OCI-LY1 (cell line): ENCODE measurements around the gene FOXQ1.

ENCODE experiments used
- H2AFZ ChIP-seq: fragments of 200-600 bp; sonication (generic), shearing (Covaris generic); 2 replicates; pipeline ENCODE4 v1.6.0; 2014; ENCODE audit warnings: antibody characterized with exemption, mild to moderate bottlenecking, low read length
- H3F3A ChIP-seq: fragments of 200-600 bp; sonication (generic), shearing (Covaris generic); 2 replicates; pipeline ENCODE4 v1.6.0; 2014; ENCODE audit warnings: mild to moderate bottlenecking, antibody characterized with exemption, low read length, moderate library complexity; ENCODE audit not compliant: insufficient read depth
- H3K27ac ChIP-seq: fragments of 200-600 bp; sonication (generic); 2 replicates; pipeline ENCODE4 v1.5.1; 2014; ENCODE audit warnings: low read length, mixed run types, mild to moderate bottlenecking, low read depth; ENCODE audit not compliant: poor library complexity, severe bottlenecking
- H3K27me3 ChIP-seq: fragments of 200-600 bp; sonication (generic); 2 replicates; pipeline ENCODE4 v1.6.0; 2014; ENCODE audit warnings: antibody characterized with exemption, mild to moderate bottlenecking, low read length, moderate library complexity; ENCODE audit not compliant: insufficient read depth
- H3K36me3 ChIP-seq: fragments of 200-600 bp; sonication (generic); 2 replicates; pipeline ENCODE4 v1.6.1; 2014; ENCODE audit warnings: mild to moderate bottlenecking, antibody characterized with exemption, low read length, moderate library complexity, mixed read lengths; ENCODE audit not compliant: insufficient read depth
- H3K4me1 ChIP-seq: fragments of 200-600 bp; sonication (generic); 2 replicates; pipeline ENCODE4 v1.5.1; 2014; ENCODE audit warnings: mild to moderate bottlenecking, low read length, moderate library complexity; ENCODE audit not compliant: insufficient read depth, severe bottlenecking
- H3K4me2 ChIP-seq: fragments of 200-600 bp; sonication (generic), shearing (Covaris generic); 2 replicates; pipeline ENCODE4 v1.6.1; 2014; ENCODE audit warnings: low read length
- H3K4me3 ChIP-seq: fragments of 200-600 bp; sonication (generic); 2 replicates; pipeline ENCODE4 v1.5.1; 2014; ENCODE audit warnings: low read length, low read depth, mild to moderate bottlenecking, mixed read lengths; ENCODE audit not compliant: poor library complexity, severe bottlenecking
- H3K79me2 ChIP-seq: fragments of 200-600 bp; shearing (Covaris generic); 2 replicates; pipeline ENCODE4 v1.6.1; 2016; ENCODE audit warnings: mixed run types, low read length, mixed read lengths; ENCODE audit not compliant: insufficient read depth
- H3K9ac ChIP-seq: fragments of 200-600 bp; sonication (generic), shearing (Covaris generic); 2 replicates; pipeline ENCODE4 v1.6.1; 2014; ENCODE audit warnings: mild to moderate bottlenecking, low read length, mixed read lengths
- H3K9me2 ChIP-seq: fragments of 200-600 bp; sonication (generic), shearing (Covaris generic); 2 replicates; pipeline ENCODE4 v1.6.1; 2014; ENCODE audit warnings: low read depth, mild to moderate bottlenecking, low read length, mixed read lengths
- H3K9me3 ChIP-seq: fragments of 200-600 bp; shearing (Covaris generic); 2 replicates; pipeline ENCODE4 v1.6.1; 2014; ENCODE audit warnings: low read length, mixed read lengths
- H4K20me1 ChIP-seq: fragments of 200-600 bp; sonication (generic), shearing (Covaris generic); 2 replicates; pipeline ENCODE4 v1.6.0; 2016; ENCODE audit warnings: mild to moderate bottlenecking, low read length; ENCODE audit not compliant: insufficient read depth
- CTCF ChIP-seq: fragments of 200-600 bp; sonication (generic), shearing (Covaris generic); IDR thresholded peaks from 2 replicates; pipeline ENCODE4 v1.5.1; 2017; ENCODE audit warnings: mild to moderate bottlenecking, antibody characterized with exemption, low read length, moderate library complexity, mixed read lengths
- EZH2 ChIP-seq: fragments of 200-600 bp; sonication (generic), shearing (Covaris generic); IDR thresholded peaks from 2 replicates; pipeline ENCODE4 v1.8.0; 2017; ENCODE audit warnings: borderline replicate concordance, mixed run types, mild to moderate bottlenecking, antibody characterized with exemption, low read length, moderate library complexity, mixed read lengths

The FOXQ1 gene

GRCh38 chr6:1310628-1311399, 1.1 kb upstream of the FOXQ1 start:
- Histone ChIP-seq H3K9ac (no peak overlapping the region), H3K27me3 (no peaks in the 10 kb centered on the region), H3K79me2 (no peaks in the 10 kb centered on the region), H3K4me3 (no peak overlapping the region), H3F3A (no peaks in the 10 kb centered on the region), H3K4me1 (no peaks in the 10 kb centered on the region), H3K9me2 (no peaks in the 10 kb centered on the region), H3K4me2 (no peak overlapping the region), H3K27ac (no peak overlapping the region), H4K20me1 (no peaks in the 10 kb centered on the region), H2AFZ (no peak overlapping the region), H3K36me3 (no peaks in the 10 kb centered on the region), H3K9me3 (no peaks in the 10 kb centered on the region; the same call in 1 of the 2 replicates)
- TF ChIP-seq EZH2 (no peak), CTCF (no peak)

GRCh38 chr6:1312203-1312472, 240 bp downstream of the FOXQ1 start:
- no peak overlapping the region for H3K27ac ChIP-seq
- H3K79me2 ChIP-seq: no peaks in the 10 kb centered on the region
- no peaks in the 10 kb centered on the region for H3K36me3 ChIP-seq
- no peaks in the 10 kb centered on the region for H3K9me2 ChIP-seq
- H3K9ac ChIP-seq: no peak overlapping the region
- no peak overlapping the region for H3K4me3 ChIP-seq
- H3K4me2 ChIP-seq: no peak overlapping the region
- H3K4me1 ChIP-seq: no peaks in the 10 kb centered on the region
- H4K20me1 ChIP-seq: no peaks in the 10 kb centered on the region
- no peaks in the 10 kb centered on the region for H3K27me3 ChIP-seq
- no peak for TF ChIP-seq EZH2
- TF ChIP-seq CTCF: no peak
- H2AFZ ChIP-seq: no peak overlapping the region
- no peaks in the 10 kb centered on the region for H3F3A ChIP-seq
- no peaks in the 10 kb centered on the region; the same call in 1 of the 2 replicates for H3K9me3 ChIP-seq

- no peak overlapping the region for H3K4me2 ChIP-seq
- no peaks in the 10 kb centered on the region for H3K4me1 ChIP-seq
- no peaks in the 10 kb centered on the region for H3K36me3 ChIP-seq
- H3K4me3 ChIP-seq: no peak overlapping the region
- no peaks in the 10 kb centered on the region for H3K9me2 ChIP-seq
- no peak for TF ChIP-seq EZH2
- no peak for TF ChIP-seq CTCF
- H3K27me3 ChIP-seq: no peaks in the 10 kb centered on the region
- no peaks in the 10 kb centered on the region for H3F3A ChIP-seq
- H2AFZ ChIP-seq: no peak overlapping the region
- H4K20me1 ChIP-seq: no peaks in the 10 kb centered on the region
- no peak overlapping the region for H3K9ac ChIP-seq
- H3K79me2 ChIP-seq: no peaks in the 10 kb centered on the region
- no peaks in the 10 kb centered on the region; the same call in 1 of the 2 replicates for H3K9me3 ChIP-seq
- no peak overlapping the region for H3K27ac ChIP-seq
Measured at GRCh38 chr6:1312473-1313367, 822 bp downstream of the FOXQ1 start.
